Cardiac muscle cell (in vitro differentiated cells and primary cell): ENCODE results near the gene PTH2R. TPM values are rescaled to one million over a fixed set of nuclear protein-coding genes. Genes with fewer than 3 reads are reported as not detected.
"Not testable (repeated sequence)": the region's sequence is repeated elsewhere in the genome, so short reads cannot be mapped to it uniquely, and the experiment has no call there.

Source experiments
- DNase-seq, 2 donors: peaks; one replicate each; pipeline versions ENCODE4 v3.0.0 to v3.0.0-alpha.2; 2010 to 2017; ENCODE audit warnings: low read depth in 1 of 2, low spot score in 1 of 2
- H3K27ac ChIP-seq: fragments of 200-600 bp; sonication (generic); 2 replicates; pipeline ENCODE4 v1.5.1; 2016
- H3K27me3 ChIP-seq: fragments of 200-600 bp; sonication (generic); 2 replicates; pipeline ENCODE4 v1.6.0; 2016; ENCODE audit warnings: control low read depth
- H3K36me3 ChIP-seq: fragments of 200-600 bp; sonication (generic); 2 replicates; pipeline ENCODE4 v1.5.1; 2016; ENCODE audit warnings: control low read depth
- H3K4me1 ChIP-seq: fragments of 200-600 bp; sonication (generic); 2 replicates; pipeline ENCODE4 v1.8.1; 2017; ENCODE audit warnings: low read depth, mild to moderate bottlenecking, mixed run types
- H3K4me3 ChIP-seq: fragments of 200-600 bp; sonication (generic); 2 replicates; pipeline ENCODE4 v1.5.1; 2016; ENCODE audit warnings: mild to moderate bottlenecking
- H3K9me3 ChIP-seq: fragments of 200-600 bp; sonication (generic); 2 replicates; pipeline ENCODE4 v1.5.1; 2017; ENCODE audit warnings: low read depth, mild to moderate bottlenecking, control low read depth
- polyA plus RNA-seq: library from polyadenylated mRNA; unstranded; fragments of >200 nt; fragmentation: Nextera tagmentation; extraction: Ambion mirVana; gene quantifications from 2 replicates; pipeline ENCODE4 v1.2.1, GENCODE V29; 2016
- total RNA-seq: library from RNA; depleted of rRNA; stranded (reverse); fragments of >200 nt; gene quantifications from 2 replicates; pipeline ENCODE4 v1.2.3, GENCODE V29; 2016
- TF ChIP-seq, protein P1 (sequence below): IDR thresholded peaks from 2 replicates; pipeline ENCODE4 v1.5.1; 2012; ENCODE audit warnings: low read depth, mild to moderate bottlenecking, low read length

Gene PTH2R
- total and polyA plus RNA-seq, 2 experiments from 2014 or later: 0.09 TPM; not detected in 1

DNA sequence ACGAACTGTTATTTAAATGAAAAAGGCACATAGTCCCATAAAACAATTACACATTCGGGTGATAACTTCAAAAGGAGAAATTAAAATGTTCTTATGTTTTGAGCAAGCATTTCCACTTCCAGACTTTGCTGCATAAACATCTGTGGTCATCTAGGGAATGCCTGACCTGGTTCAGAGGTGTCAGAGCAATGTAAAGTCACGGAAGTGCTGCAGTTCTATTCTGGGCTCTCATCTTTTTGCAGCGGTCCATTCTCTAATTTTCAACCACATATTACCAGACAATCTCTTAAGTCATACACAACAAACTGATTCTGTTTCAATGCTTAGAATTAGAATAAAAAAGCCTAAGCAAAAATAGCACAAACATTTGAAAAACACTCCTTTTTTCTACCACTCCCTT, 22.0 kb upstream of the PTH2R start:
- Histone ChIP-seq H3K27me3 (no peaks in the 10 kb centered on the region), H3K9me3 (no peaks in the 10 kb centered on the region), H3K4me1 (no peaks in the 10 kb centered on the region), H3K4me3 (no peak overlapping the region), H3K36me3 (no peaks in the 10 kb centered on the region), H3K27ac (no peak overlapping the region)
- no peak for DNase-seq
- TF ChIP-seq, protein P1, sequence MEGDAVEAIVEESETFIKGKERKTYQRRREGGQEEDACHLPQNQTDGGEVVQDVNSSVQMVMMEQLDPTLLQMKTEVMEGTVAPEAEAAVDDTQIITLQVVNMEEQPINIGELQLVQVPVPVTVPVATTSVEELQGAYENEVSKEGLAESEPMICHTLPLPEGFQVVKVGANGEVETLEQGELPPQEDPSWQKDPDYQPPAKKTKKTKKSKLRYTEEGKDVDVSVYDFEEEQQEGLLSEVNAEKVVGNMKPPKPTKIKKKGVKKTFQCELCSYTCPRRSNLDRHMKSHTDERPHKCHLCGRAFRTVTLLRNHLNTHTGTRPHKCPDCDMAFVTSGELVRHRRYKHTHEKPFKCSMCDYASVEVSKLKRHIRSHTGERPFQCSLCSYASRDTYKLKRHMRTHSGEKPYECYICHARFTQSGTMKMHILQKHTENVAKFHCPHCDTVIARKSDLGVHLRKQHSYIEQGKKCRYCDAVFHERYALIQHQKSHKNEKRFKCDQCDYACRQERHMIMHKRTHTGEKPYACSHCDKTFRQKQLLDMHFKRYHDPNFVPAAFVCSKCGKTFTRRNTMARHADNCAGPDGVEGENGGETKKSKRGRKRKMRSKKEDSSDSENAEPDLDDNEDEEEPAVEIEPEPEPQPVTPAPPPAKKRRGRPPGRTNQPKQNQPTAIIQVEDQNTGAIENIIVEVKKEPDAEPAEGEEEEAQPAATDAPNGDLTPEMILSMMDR: no peak

- H3K36me3 ChIP-seq: no peaks in the 10 kb centered on the region
- H3K4me3 ChIP-seq: no peak overlapping the region
- no peak for DNase-seq
- no peaks in the 10 kb centered on the region for H3K9me3 ChIP-seq
- TF ChIP-seq, protein P1: no peak
- no peaks in the 10 kb centered on the region for H3K4me1 ChIP-seq
- H3K27me3 ChIP-seq: no peaks in the 10 kb centered on the region
- H3K27ac ChIP-seq: no peak overlapping the region
These were observed 20.1 kb upstream of the PTH2R start for GRCh38 chr2:208386541-208386940.

- Histone ChIP-seq H3K4me3 (no peak overlapping the region), H3K27me3 (no peaks in the 10 kb centered on the region), H3K27ac (no peak overlapping the region), H3K36me3 (no peaks in the 10 kb centered on the region), H3K4me1 (no peaks in the 10 kb centered on the region), H3K9me3 (no peaks in the 10 kb centered on the region)
- TF ChIP-seq, protein P1: no peak
- DNase-seq: no peak
These were observed 16.7 kb upstream of the PTH2R start for GRCh38 chr2:208389940-208390339.

- Histone ChIP-seq H3K4me3 (no peak overlapping the region), H3K27ac (no peak overlapping the region), H3K4me1 (no peaks in the 10 kb centered on the region), H3K36me3 (no peaks in the 10 kb centered on the region), H3K9me3 (no peaks in the 10 kb centered on the region), H3K27me3 (no peaks in the 10 kb centered on the region)
- no peak for DNase-seq
- TF ChIP-seq, protein P1: peak; percentile 25
These were observed 14.3 kb upstream of the PTH2R start for GRCh38 chr2:208392300-208392699.

DNA sequence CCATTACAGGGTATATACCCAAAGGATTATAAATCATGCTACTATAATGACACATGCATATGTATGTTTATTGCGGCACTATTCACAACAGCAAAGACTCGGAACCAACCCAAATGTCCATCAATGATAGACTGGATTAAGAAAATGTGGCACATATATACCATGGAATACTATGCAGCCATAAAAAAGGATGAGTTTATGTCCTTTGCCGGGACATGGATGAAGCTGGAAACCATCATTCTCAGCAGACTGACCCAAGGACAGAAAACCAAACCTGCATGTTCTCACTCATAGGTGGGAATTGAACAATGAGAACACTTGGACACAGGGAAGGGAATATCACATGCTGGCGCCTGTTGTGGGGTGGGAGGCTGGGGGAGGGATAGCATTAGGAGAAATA, 9.8 kb upstream of the PTH2R start:
- H3K36me3 ChIP-seq, H3K27ac ChIP-seq, H3K4me1 ChIP-seq, H3K9me3 ChIP-seq, H3K4me3 ChIP-seq, DNase-seq: not testable (repeated sequence)
- H3K27me3 ChIP-seq: peaks cover 15% of the 10 kb centered on the region

DNA sequence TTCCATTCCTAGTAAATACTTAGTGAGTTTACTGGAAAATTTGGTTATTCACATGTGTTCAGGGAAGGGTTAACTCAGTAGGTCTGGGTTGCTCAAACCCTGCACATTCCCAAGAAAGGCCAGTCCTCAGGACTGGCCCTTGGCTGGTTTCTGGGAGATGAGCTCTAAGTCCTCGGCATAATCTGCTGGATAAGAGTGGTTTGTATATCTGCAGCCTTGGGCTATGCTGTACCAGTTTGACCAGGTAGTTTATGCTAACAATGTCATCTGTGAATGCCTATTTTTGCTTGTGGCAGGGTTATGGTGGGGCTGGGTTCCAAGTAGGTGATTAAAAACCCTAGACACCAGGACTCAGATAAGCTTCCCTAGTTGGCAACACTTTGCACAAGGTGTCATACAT, 7.4 kb upstream of the PTH2R start:
- no peaks in the 10 kb centered on the region for H3K9me3 ChIP-seq
- H3K4me3 ChIP-seq: no peak overlapping the region
- no peak for DNase-seq
- no peaks in the 10 kb centered on the region for H3K36me3 ChIP-seq
- no peaks in the 10 kb centered on the region for H3K4me1 ChIP-seq
- TF ChIP-seq, protein P1: no peak
- H3K27ac ChIP-seq: no peak overlapping the region
- peaks cover 32% of the 10 kb centered on the region for H3K27me3 ChIP-seq
